CD4-positive, CD25-positive, alpha-beta regulatory T cell (primary cell): Measurements from ENCODE around the gene AKAP1. TPM values are rescaled to one million over a fixed set of nuclear protein-coding genes. Genes with fewer than 3 reads are reported as not detected.

ENCODE experiments used
- ATAC-seq, 2 donors: fragments of 150-1000 bp; cut with Tn5 transposase; one replicate each; pipeline ENCODE4 v1.10.0; 2021; ENCODE audit warnings: low read depth in 2 of 2, moderate number of reproducible peaks in 2 of 2, moderate library complexity in 1 of 2
- DNase-seq, 3 donors: peaks; one replicate each; pipeline versions ENCODE4 v3.0.0 to v3.0.0-alpha.2; 2012 to 2022; ENCODE audit warnings: mixed read lengths in 1 of 3
- H3K27ac ChIP-seq: one replicate; pipeline ENCODE4 v1.7.0; 2013; ENCODE audit warnings: mild to moderate bottlenecking, low read length; ENCODE audit not compliant: insufficient read depth, poor library complexity, severe bottlenecking
- H3K27me3 ChIP-seq: one replicate; pipeline ENCODE4 v1.7.0; 2013; ENCODE audit warnings: low read length; ENCODE audit not compliant: control insufficient read depth, insufficient read depth
- H3K36me3 ChIP-seq: one replicate; pipeline ENCODE4 v1.7.0; 2013; ENCODE audit warnings: mild to moderate bottlenecking, low read length, moderate library complexity; ENCODE audit not compliant: control insufficient read depth, insufficient read depth
- H3K4me1 ChIP-seq: 2 replicates; pipeline ENCODE4 v1.7.0; 2013; ENCODE audit warnings: mild to moderate bottlenecking, low read length; ENCODE audit not compliant: insufficient read depth, control insufficient read depth, poor library complexity, severe bottlenecking
- H3K4me3 ChIP-seq: one replicate; pipeline ENCODE4 v1.7.0; 2013; ENCODE audit warnings: low read depth, mild to moderate bottlenecking, low read length, moderate library complexity
- H3K9me3 ChIP-seq, 2 experiments: 1 replicate in 1 of 2; 2 replicates in 1 of 2; pipeline ENCODE4 v1.7.0; 2013; ENCODE audit warnings: low read length in 2 of 2, mild to moderate bottlenecking in 1 of 2, moderate library complexity in 1 of 2; ENCODE audit not compliant: control insufficient read depth in 2 of 2
- H3K27ac Mint-ChIP-seq, 3 donors: one replicate each; pipeline ENCODE4 v1.8.0; 2020 to 2022; ENCODE audit warnings: mild to moderate bottlenecking in 3 of 3, mixed read lengths in 3 of 3, moderate library complexity in 2 of 3
- H3K27me3 Mint-ChIP-seq: one replicate; pipeline ENCODE4 v1.8.0; 2022; ENCODE audit warnings: mild to moderate bottlenecking, mixed read lengths
- H3K36me3 Mint-ChIP-seq: one replicate; pipeline ENCODE4 v1.8.0; 2020; ENCODE audit warnings: mixed read lengths
- H3K4me1 Mint-ChIP-seq, 4 donors: one replicate each; pipeline ENCODE4 v1.8.0; 2020 to 2022; ENCODE audit warnings: mixed read lengths in 4 of 4, mild to moderate bottlenecking in 1 of 4
- H3K4me3 Mint-ChIP-seq, 4 donors: one replicate each; pipeline ENCODE4 v1.8.0; 2020 to 2022; ENCODE audit warnings: mild to moderate bottlenecking in 4 of 4, mixed read lengths in 4 of 4, moderate library complexity in 3 of 4
- H3K9me3 Mint-ChIP-seq, 7 donors: one replicate each; pipeline ENCODE4 v1.8.0; 2020 to 2022; ENCODE audit warnings: mixed read lengths in 7 of 7, mild to moderate bottlenecking in 3 of 7, moderate library complexity in 2 of 7
- polyA plus RNA-seq, 4 donors: library from polyadenylated mRNA; unstranded; fragments of 300-500 nt; fragmentation: Illumina TruSeq; gene quantifications; one replicate each; pipeline ENCODE4 v1.2.3, GENCODE V29; 2021
- total RNA-seq: library from RNA; stranded (reverse); gene quantifications from one replicate; pipeline ENCODE4 v1.2.3, GENCODE V29; 2022

AKAP1 gene
- total and polyA plus RNA-seq, 5 donors from 2014 or later, result 9.8 to 27.8 (median 16.6) TPM

- peaks cover 0 to 5% (median 0%) of the 10 kb centered on the region in 4 donors for H3K4me1 Mint-ChIP-seq
- peaks cover 23% of the 10 kb centered on the region for H3K36me3 Mint-ChIP-seq
- DNase-seq (no peak), ATAC-seq (no peak)
- Histone ChIP-seq H3K9me3 (no peaks in the 10 kb centered on the region), H3K27ac (no peak overlapping the region), H3K36me3 (peaks cover 23% of the 10 kb centered on the region), H3K27me3 (no peaks in the 10 kb centered on the region), H3K4me1 (no peaks in the 10 kb centered on the region), H3K4me3 (no peak overlapping the region)
- H3K4me3 Mint-ChIP-seq, result no peak overlapping the region
- peak overlapping the region in 1 of 3 donors; percentile 6 for H3K27ac Mint-ChIP-seq
- H3K27me3 Mint-ChIP-seq, result no peaks in the 10 kb centered on the region
- no peaks in the 10 kb centered on the region for H3K9me3 Mint-ChIP-seq
Measured at GRCh38 chr17:57125406-57125805, 40.4 kb downstream of the AKAP1 start.

- H3K9me3 Mint-ChIP-seq, result no peaks in the 10 kb centered on the region
- H3K9me3 ChIP-seq, result no peaks in the 10 kb centered on the region
- H3K4me1 Mint-ChIP-seq, result peaks cover 0 to 7% (median 0%) of the 10 kb centered on the region in 4 donors
- DNase-seq (no peak), ATAC-seq (no peak)
- H3K27ac ChIP-seq, result no peak overlapping the region
- H3K27ac Mint-ChIP-seq, result peak overlapping the region in 2 of 3 donors; percentile 6 to 69
- H3K36me3 Mint-ChIP-seq, result peaks cover 20% of the 10 kb centered on the region
- H3K27me3 Mint-ChIP-seq, result peaks cover 3% of the 10 kb centered on the region
- H3K36me3 ChIP-seq, result peaks cover 18% of the 10 kb centered on the region
- no peaks in the 10 kb centered on the region for H3K27me3 ChIP-seq
- H3K4me3 ChIP-seq, result no peak overlapping the region
- no peaks in the 10 kb centered on the region for H3K4me1 ChIP-seq
- no peak overlapping the region for H3K4me3 Mint-ChIP-seq
Measured at GRCh38 chr17:57125866-57126265, 40.8 kb downstream of the AKAP1 start.

GRCh38 chr17:57130708-57131461 lies 45.8 kb downstream of the AKAP1 start:
- no peaks in the 10 kb centered on the region for H3K9me3 Mint-ChIP-seq
- Histone ChIP-seq H3K4me1 (peaks cover 3% of the 10 kb centered on the region), H3K4me3 (no peak overlapping the region), H3K9me3 (no peaks in the 10 kb centered on the region), H3K27me3 (no peaks in the 10 kb centered on the region), H3K36me3 (no peaks in the 10 kb centered on the region), H3K27ac (no peak overlapping the region)
- H3K36me3 Mint-ChIP-seq, result peaks cover 1% of the 10 kb centered on the region
- H3K4me1 Mint-ChIP-seq, result peaks cover 0 to 12% (median 1%) of the 10 kb centered on the region in 4 donors
- ATAC-seq, result peak; percentile 85 to 88
- no peak overlapping the region for H3K27ac Mint-ChIP-seq
- peaks cover 10% of the 10 kb centered on the region for H3K27me3 Mint-ChIP-seq
- H3K4me3 Mint-ChIP-seq, result no peak overlapping the region
- peak; percentile 71 to 80 (median 76) for DNase-seq

GRCh38 chr17:57132663-57133062 lies 47.6 kb downstream of the AKAP1 start:
- no peaks in the 10 kb centered on the region for H3K36me3 Mint-ChIP-seq
- peaks cover 12% of the 10 kb centered on the region for H3K27me3 Mint-ChIP-seq
- ATAC-seq (no peak), DNase-seq (no peak)
- no peak overlapping the region for H3K27ac ChIP-seq
- H3K4me1 ChIP-seq, result peaks cover 3% of the 10 kb centered on the region
- H3K9me3 Mint-ChIP-seq, result no peaks in the 10 kb centered on the region
- no peaks in the 10 kb centered on the region for H3K36me3 ChIP-seq
- H3K27me3 ChIP-seq, result no peaks in the 10 kb centered on the region
- H3K4me1 Mint-ChIP-seq, result peaks cover 0 to 7% (median 1%) of the 10 kb centered on the region in 4 donors
- H3K4me3 Mint-ChIP-seq, result no peak overlapping the region
- no peaks in the 10 kb centered on the region for H3K9me3 ChIP-seq
- peak overlapping the region in 1 of 3 donors; percentile 5 for H3K27ac Mint-ChIP-seq
- H3K4me3 ChIP-seq, result no peak overlapping the region

GRCh38 chr17:57133486-57133885 lies 48.4 kb downstream of the AKAP1 start:
- no peaks in the 10 kb centered on the region for H3K9me3 ChIP-seq
- ATAC-seq (no peak), DNase-seq (no peak)
- no peak overlapping the region for H3K27ac ChIP-seq
- peaks cover 3% of the 10 kb centered on the region for H3K4me1 ChIP-seq
- no peak overlapping the region for H3K4me3 ChIP-seq
- H3K27me3 Mint-ChIP-seq, result peaks cover 12% of the 10 kb centered on the region
- H3K9me3 Mint-ChIP-seq, result no peaks in the 10 kb centered on the region
- no peaks in the 10 kb centered on the region for H3K36me3 ChIP-seq
- no peak overlapping the region for H3K4me3 Mint-ChIP-seq
- H3K36me3 Mint-ChIP-seq, result no peaks in the 10 kb centered on the region
- peaks cover 0 to 7% (median 1%) of the 10 kb centered on the region in 4 donors for H3K4me1 Mint-ChIP-seq
- peak overlapping the region in 2 of 3 donors; percentile 14 to 62 for H3K27ac Mint-ChIP-seq
- H3K27me3 ChIP-seq, result no peaks in the 10 kb centered on the region

DNA sequence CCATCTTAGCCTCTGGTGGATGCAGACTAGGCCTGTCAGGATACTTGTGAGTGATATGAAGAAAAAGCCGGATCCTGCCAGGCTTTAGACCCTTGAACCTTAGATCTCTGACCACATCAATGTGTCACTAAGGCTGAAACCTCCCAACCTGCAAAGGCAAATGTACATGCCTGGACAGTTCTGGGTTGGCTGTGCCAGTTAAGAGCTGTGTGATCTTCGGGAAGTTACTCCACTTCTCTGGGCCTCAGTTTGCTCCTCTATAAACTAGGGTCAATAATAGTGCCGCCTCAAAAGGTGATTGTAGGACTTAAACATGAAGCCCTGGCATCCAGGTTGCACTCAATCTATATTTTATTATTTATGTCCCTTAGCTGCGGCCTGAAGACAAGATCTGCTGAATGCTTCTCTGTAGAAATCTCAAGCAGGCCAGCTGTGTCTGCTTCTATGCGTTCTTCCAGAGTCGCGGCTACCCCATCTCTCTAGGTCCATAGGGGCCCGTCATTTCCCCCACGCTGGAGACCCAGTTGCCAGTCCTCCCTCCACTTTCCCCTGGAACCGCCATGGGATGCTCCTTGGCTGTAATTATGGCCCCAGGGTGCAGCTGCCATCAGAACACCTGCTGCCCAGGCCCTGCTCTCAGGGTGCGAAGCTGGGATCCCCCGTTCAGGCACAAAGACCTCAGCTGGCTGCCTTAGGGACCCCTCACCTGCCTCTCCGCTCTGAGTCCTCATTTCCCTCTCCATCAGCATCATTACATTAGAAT lies 50.2 kb downstream of the AKAP1 start:
- peaks cover 12% of the 10 kb centered on the region for H3K27me3 Mint-ChIP-seq
- no peaks in the 10 kb centered on the region for H3K36me3 Mint-ChIP-seq
- no peaks in the 10 kb centered on the region for H3K9me3 Mint-ChIP-seq
- peaks cover 0 to 7% (median 1%) of the 10 kb centered on the region in 4 donors for H3K4me1 Mint-ChIP-seq
- H3K4me1 ChIP-seq, result peaks cover 3% of the 10 kb centered on the region
- no peak for ATAC-seq
- no peaks in the 10 kb centered on the region for H3K27me3 ChIP-seq
- H3K36me3 ChIP-seq, result no peaks in the 10 kb centered on the region
- H3K27ac Mint-ChIP-seq, result no peak overlapping the region
- H3K4me3 ChIP-seq, result no peak overlapping the region
- no peak overlapping the region for H3K27ac ChIP-seq
- no peaks in the 10 kb centered on the region for H3K9me3 ChIP-seq
- no peak overlapping the region for H3K4me3 Mint-ChIP-seq
- DNase-seq, result no peak

DNA sequence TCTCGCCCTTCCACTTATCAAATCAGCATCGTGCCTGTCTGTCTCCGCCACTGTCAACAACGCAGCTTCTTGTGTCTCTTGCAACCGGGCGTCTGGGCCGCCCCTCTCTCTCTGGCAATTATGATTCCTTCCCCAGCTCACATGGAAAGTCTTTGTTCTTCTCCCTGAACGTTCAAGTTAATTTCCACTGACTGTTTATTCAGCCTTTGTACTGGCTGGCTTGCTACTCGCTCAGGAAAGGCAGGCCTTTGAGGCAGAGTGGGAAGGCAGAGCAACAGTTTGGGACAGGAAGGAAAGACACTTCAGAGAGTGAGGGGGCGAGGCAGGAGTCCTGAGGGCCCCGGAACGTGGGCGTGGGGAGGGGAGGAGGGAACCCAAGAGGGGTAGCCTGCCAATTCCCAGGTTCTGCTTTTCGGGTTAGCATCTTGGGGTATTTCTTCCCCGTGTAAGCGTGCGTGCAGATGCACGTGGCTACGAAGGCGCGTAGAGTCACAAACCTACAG lies 50.8 kb downstream of the AKAP1 start:
- H3K4me1 ChIP-seq, result peaks cover 3% of the 10 kb centered on the region
- peaks cover 0 to 6% (median 1%) of the 10 kb centered on the region in 4 donors for H3K4me1 Mint-ChIP-seq
- H3K27ac ChIP-seq, result no peak overlapping the region
- peaks cover 9% of the 10 kb centered on the region for H3K27me3 Mint-ChIP-seq
- H3K36me3 ChIP-seq, result no peaks in the 10 kb centered on the region
- no peak overlapping the region for H3K4me3 Mint-ChIP-seq
- H3K4me3 ChIP-seq, result no peak overlapping the region
- DNase-seq, result no peak
- ATAC-seq, result no peak
- no peak overlapping the region for H3K27ac Mint-ChIP-seq
- no peaks in the 10 kb centered on the region for H3K27me3 ChIP-seq
- no peaks in the 10 kb centered on the region for H3K9me3 Mint-ChIP-seq
- H3K9me3 ChIP-seq, result no peaks in the 10 kb centered on the region
- no peaks in the 10 kb centered on the region for H3K36me3 Mint-ChIP-seq
